GM21447 (cell line): ENCODE data around the gene SYT1.
"Not testable (repeated sequence)": the region's sequence is repeated elsewhere in the genome, so short reads cannot be mapped to it uniquely, and the experiment has no call there.

Experiments
- ATAC-seq: cut with Tn5 transposase; IDR thresholded peaks from one replicate; pipeline ENCODE4 v1.9.1; 2021; ENCODE audit not compliant: unreplicated experiment

Gene SYT1

GRCh38 chr12:78864403-78864869 lies at the start of gene SYT1:
SYT1 (plus strand) TSS chr12:78864774.
- no peak for ATAC-seq

GRCh38 chr12:78818487-78818886 lies 46.1 kb upstream of the SYT1 start:
- no peak for ATAC-seq

GRCh38 chr12:78820946-78821345 lies 43.6 kb upstream of the SYT1 start:
- no peak for ATAC-seq

GRCh38 chr12:78824918-78825317 lies 39.7 kb upstream of the SYT1 start:
- ATAC-seq: no peak

GRCh38 chr12:78829690-78830089 lies 34.9 kb upstream of the SYT1 start:
- ATAC-seq: no peak

DNA sequence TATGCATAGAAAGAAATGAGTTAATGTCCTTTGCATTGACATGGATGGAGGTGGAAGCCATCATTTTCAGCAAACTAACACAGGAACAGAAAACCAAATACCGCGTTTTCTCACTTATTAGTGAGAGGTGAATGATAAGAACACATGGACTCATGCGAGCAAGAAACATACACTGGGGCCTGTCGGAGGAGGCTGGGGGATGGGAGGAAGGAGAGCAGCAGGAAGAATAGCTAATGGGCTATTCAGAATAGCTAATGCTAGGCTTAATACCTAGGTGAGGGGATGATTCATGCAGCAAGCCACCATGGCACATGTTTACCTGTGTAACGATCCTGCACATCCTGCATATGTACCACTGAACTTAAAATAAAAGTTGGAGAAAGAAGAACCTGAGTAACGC lies 29.1 kb upstream of the SYT1 start:
- no peak for ATAC-seq

- not testable (repeated sequence) for ATAC-seq
Measured at GRCh38 chr12:78840518-78841019, 24.0 kb upstream of the SYT1 start.

DNA sequence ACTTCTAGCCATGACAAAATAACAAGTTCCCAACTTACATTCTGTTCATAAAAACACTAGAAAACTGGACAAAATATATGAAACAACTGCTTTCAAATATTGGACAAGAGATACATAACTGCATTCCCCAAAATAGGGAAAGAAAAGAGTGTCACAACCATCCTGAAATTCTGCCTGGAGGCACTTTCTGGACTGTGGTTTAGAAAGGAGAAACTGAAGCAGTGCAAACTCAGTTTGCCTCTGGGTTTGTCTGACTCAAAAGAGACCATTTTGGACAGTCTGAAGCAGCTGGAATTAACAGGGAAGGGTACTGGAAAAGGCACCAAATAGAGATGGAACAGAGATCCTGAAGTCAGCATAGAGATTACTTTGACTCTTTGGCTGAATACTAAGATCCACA lies 11.3 kb upstream of the SYT1 start:
- ATAC-seq: no peak

GRCh38 chr12:78863482-78864402 lies 832 bp upstream of the SYT1 start:
- ATAC-seq: no peak

- no peak for ATAC-seq
Measured at GRCh38 chr12:78864870-78865463, 393 bp downstream of the SYT1 start.

DNA sequence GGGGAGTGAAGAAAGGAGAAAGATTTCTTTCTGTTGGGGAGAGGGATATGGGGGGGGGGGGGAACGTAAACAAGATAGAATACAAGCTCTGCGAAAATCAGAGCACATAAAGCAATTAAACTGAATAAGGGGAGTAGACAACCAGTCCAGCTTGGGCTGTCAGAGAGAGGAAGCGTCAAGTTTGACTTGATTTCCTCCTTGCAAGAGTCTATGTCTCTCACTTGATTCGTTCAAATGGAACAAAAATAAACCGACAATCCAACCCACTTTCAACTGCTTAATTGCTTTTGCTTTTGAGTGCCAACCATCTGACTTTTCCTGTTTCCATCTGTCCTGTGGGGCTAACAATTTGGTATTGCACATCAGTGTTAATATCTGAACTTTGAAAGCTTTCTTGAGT lies 942 bp downstream of the SYT1 start:
- no peak for ATAC-seq

- ATAC-seq: no peak
Measured at GRCh38 chr12:78866518-78866917, 1.9 kb downstream of the SYT1 start.

GRCh38 chr12:78870539-78870938 lies 6.0 kb downstream of the SYT1 start:
- ATAC-seq: no peak

- no peak for ATAC-seq
Measured at GRCh38 chr12:78871566-78871965, 7.0 kb downstream of the SYT1 start.

- ATAC-seq: no peak
Measured at GRCh38 chr12:78878459-78878858, 13.9 kb downstream of the SYT1 start.

- no peak for ATAC-seq
Measured at GRCh38 chr12:78878866-78879265, 14.3 kb downstream of the SYT1 start.

GRCh38 chr12:78880078-78880477 lies 15.5 kb downstream of the SYT1 start:
- no peak for ATAC-seq

GRCh38 chr12:78881685-78882084 lies 17.1 kb downstream of the SYT1 start:
- no peak for ATAC-seq

- ATAC-seq: no peak
Measured at GRCh38 chr12:78885466-78885865, 20.9 kb downstream of the SYT1 start.

DNA sequence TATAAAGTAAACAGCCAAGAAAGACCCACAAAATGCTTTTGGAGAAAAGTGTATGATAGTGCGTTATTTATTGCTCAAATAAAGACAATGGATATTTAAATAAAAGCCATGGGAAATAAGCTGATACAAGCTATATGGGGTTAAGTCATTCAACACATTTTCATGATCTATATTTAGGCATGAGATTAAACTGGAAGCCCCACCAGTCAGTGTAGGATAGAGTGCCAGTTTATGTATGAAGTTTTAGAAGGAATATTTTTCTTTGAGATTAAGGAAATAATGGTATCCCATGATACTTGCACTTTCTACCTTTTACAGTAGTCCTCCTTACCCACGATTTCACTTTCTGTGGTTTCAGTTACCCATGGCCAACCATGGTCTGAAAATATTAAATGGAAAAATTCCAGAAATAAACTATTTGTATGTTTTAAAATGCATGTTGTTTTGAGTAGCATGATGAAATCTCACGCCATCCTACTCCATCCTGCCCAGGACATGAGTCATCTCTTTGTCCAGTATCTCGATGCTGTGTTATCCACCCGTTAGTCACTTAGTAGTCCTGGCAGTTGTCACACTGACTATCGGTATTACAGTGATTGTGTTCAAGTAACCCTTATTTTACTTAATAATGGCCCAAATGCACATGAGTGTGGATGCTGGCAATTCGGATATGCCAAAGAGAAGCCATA lies 22.3 kb downstream of the SYT1 start:
- no peak for ATAC-seq

DNA sequence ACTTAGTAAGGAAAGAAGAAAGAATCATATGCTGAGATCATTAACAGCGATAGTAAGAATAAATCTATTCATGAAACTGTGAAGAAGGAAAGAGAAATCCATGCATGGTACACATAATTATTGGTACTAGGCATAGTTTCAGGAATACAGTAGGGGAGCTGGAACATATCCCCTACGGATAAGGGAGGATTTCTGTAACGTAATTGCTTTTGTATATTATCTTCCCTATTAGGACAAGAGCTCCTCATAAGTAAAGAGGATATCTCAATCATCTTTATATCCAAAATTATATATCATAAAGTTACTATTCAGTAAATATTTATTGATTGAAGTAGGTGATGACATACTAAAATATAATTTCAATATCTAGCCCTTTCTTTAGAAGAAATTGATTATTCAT lies 22.9 kb downstream of the SYT1 start:
- ATAC-seq: no peak

- ATAC-seq: peak; percentile 95
Measured at GRCh38 chr12:78888568-78888967, 24.0 kb downstream of the SYT1 start.
